HG02852 (cell line): ENCODE results near the gene ZBTB21.

ENCODE experiments used
- ATAC-seq: cut with Tn5 transposase; IDR thresholded peaks from one replicate; pipeline ENCODE4 v1.9.1; 2021; ENCODE audit warnings: mild to moderate bottlenecking, moderate library complexity; ENCODE audit not compliant: unreplicated experiment

Gene ZBTB21

GRCh38 chr21:42040411-42041180, 30.4 kb upstream of the ZBTB21 start:
- ATAC-seq, result no peak

GRCh38 chr21:42039911-42040351, 29.8 kb upstream of the ZBTB21 start:
- ATAC-seq, result no peak

GRCh38 chr21:42039470-42039901, 29.3 kb upstream of the ZBTB21 start:
- no peak for ATAC-seq

GRCh38 chr21:42038826-42039425, 28.8 kb upstream of the ZBTB21 start:
- no peak for ATAC-seq

- no peak for ATAC-seq
Measured at GRCh38 chr21:42038393-42038792, 28.2 kb upstream of the ZBTB21 start.

DNA sequence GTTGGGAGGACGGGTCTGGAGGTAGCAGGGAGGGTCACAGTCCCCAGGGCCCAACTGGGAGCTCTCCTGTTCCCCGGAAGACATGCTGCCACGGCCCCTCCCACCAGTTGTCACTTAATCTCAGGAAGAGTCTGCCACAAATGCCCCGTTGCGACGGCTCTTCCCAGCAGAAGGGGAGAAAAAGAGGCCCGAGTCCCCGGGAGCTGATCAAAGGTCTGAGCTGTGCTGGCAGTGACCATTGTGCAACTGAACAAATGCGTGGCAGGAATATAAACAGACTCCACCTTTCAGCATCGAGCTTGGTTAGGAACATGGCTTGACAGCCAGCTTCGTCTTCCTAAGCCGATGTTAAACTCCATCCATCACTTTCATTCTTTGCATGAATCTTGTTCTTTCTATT, 27.8 kb upstream of the ZBTB21 start:
- no peak for ATAC-seq

- no peak for ATAC-seq
Measured at GRCh38 chr21:42037516-42037915, 27.4 kb upstream of the ZBTB21 start.

DNA sequence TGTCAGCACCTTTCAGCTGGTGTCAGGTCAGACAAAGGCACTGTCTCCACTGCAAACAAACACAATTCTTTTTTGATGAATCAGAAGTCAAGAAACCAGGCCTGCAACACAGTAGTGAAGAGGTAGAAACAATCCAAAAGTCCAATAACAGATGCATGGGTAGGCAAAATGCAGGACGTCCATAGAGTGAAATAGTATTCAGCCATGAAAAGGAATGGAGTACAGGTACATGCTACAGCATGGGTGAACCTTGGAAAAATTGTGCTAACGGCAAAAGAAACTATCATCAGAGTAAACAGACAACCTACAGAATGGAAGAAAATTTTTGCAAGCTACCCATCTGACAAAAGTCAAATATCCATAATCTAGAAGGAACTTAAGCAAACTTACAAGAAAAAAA, 26.2 kb upstream of the ZBTB21 start:
- ATAC-seq, result no peak

DNA sequence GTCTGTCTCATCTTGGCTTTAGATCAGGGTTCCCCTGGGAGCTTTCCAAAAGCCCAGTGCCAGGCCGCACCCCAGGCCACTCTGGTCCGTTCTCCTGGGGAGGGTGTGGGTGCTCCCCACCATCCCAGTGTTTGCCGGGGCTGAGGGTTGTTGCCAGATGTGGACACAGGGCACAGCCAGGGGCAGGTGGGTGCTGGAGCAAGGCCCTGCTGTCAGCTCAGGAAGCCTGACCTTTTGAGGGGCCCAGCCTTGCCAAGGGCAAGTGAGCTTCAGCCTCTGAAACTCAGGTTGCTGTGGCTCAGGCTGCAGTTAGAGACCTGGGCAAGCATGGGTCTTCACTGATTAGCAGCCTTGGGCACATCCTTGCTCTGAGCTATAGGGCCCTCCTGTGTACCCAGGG, 22.8 kb upstream of the ZBTB21 start:
- no peak for ATAC-seq

- ATAC-seq, result no peak
Measured at GRCh38 chr21:42032266-42032665, 22.1 kb upstream of the ZBTB21 start.

- ATAC-seq, result no peak
Measured at GRCh38 chr21:42031816-42032215, 21.7 kb upstream of the ZBTB21 start.

GRCh38 chr21:42031241-42031640, 21.1 kb upstream of the ZBTB21 start:
- no peak for ATAC-seq

GRCh38 chr21:42030311-42030710, 20.2 kb upstream of the ZBTB21 start:
- ATAC-seq, result no peak

- ATAC-seq, result no peak
Measured at GRCh38 chr21:42028766-42029425, 18.7 kb upstream of the ZBTB21 start.

GRCh38 chr21:42027822-42028765, 17.9 kb upstream of the ZBTB21 start:
- ATAC-seq, result no peak

- ATAC-seq, result no peak
Measured at GRCh38 chr21:42027085-42027821, 17.1 kb upstream of the ZBTB21 start.

DNA sequence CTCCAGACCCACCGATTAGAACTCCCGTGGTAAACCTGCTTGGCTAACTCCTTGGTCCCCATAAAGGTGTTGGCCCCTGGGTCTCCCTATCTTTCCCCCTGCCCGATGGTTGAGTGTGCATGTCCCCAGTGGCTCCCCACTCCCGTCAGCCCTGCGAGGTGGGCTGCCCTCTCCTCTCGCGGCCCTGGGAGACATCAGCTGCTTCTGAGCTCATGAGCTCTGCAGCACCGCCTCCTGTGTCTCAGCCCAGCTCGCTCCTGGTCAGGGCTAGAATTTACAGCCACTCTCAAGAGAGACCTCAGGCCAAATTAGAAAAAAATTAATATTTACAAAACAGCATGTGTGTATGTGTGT, 15.9 kb upstream of the ZBTB21 start:
- no peak for ATAC-seq

- no peak for ATAC-seq
Measured at GRCh38 chr21:42025376-42026081, 15.4 kb upstream of the ZBTB21 start.

DNA sequence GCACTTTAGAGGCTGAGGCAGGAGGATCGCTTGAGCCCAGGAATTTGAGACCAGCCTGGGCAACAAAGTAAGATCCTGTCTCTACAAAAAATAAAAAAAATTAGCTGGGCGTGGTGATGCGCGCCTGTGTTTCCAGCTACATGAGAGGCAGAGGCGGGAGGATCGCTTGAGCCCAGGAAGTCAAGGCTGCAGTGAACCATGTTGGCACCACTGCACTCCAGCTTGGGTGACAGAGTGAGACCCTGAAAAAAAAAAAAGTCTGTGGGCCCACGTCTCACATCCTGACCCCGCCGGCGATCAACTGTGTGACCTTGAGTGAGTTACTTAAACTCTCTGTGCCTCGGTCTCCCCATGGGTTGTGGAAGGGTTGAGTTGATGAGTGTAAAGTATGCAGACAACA, 12.7 kb upstream of the ZBTB21 start:
- ATAC-seq, result no peak

DNA sequence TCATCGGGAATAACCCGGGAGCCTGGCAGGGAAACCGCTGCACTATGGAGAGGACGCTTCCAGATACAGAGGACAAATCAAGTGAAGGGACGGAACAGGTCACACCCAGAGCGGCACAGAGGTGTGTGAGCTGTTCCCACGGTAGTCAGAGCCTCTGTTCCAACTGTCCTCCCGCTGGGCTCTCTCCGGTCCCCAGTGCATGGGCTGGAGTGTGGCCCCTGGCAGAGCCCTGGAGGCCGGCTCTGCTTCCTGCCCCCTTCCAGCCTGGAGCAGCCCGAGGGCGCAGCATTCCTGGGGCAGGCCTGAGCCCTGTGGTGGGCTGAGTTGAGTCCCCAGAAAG, 11.9 kb upstream of the ZBTB21 start:
- ATAC-seq, result no peak
